KOPT-K1 (cell line): ENCODE results near the gene DERA.
A peak's percentile ranks its signal among the peaks of the same experiment; 100 is the strongest.
"Not testable (repeated sequence)": the region's sequence is repeated elsewhere in the genome, so short reads cannot be mapped to it uniquely, and the experiment has no call there.

Experiments
- H3K27ac ChIP-seq: fragments of 200-600 bp; sonication (generic); 2 replicates; pipeline ENCODE4 v1.5.1; 2016; ENCODE audit warnings: antibody characterized with exemption, mild to moderate bottlenecking, low read depth, low read length; ENCODE audit not compliant: poor library complexity, severe bottlenecking
- H3K36me3 ChIP-seq: fragments of 200-600 bp; sonication (generic); 2 replicates; pipeline ENCODE4 v1.5.1; 2017; ENCODE audit warnings: antibody characterized with exemption, mild to moderate bottlenecking, low read length, moderate library complexity; ENCODE audit not compliant: insufficient read depth
- H3K9me3 ChIP-seq: fragments of 200-600 bp; sonication (generic); 2 replicates; pipeline ENCODE4 v1.5.1; 2017; ENCODE audit warnings: antibody characterized with exemption, low read length, mild to moderate bottlenecking; ENCODE audit not compliant: insufficient read depth, poor library complexity, severe bottlenecking

DERA gene

DNA sequence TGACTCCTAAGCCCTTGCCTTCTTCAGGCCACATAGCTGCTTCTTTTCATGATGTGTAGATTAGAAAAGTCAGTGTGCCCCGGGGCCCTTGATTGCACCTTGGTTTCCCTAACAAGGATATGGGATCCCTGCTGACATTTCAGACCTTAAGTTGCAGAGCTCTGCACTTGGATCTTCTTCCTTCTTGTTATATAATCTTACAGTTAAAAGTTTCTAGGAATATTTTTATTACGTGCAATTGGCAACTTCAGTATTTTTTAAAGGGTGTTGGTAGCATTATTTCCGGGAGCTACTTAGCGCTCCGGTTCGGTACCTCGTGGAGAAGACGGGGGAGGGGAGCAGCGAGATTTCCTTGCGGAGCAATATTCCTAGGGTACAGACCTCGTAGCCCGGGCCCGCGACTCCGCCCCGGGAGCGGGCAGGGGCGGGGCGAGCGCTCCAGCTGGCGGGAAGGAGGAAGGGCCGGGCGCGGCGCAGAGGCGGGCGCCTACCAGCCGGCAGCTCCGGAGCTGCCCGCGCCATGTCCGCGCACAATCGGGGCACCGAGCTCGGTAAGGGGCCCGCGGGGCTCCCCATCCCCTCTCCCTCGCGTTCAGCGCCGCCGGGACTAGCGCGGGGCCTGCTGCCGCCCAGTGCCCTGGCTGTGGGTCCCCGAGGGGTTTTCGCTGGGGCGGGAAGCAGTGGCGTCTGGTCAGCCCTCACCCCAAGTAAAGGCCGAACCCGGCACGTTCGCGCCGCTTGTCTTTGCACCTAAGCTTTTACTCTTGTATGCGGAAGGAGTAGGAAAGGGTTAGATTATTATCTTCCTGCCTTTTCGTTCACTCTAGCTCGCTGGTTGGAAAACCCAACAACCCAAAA lies at the start of gene DERA:
DERA (plus strand) TSS at position 469 of the 858 bp plus-strand sequence; CDS start at position 521, 52 bp downstream.
- H3K9me3 ChIP-seq = no peaks in the 10 kb centered on the region
- peak within 1 kb of the TSS; percentile 70 for H3K27ac ChIP-seq
- peaks cover 11% of the 10 kb centered on the region; the same call in 1 of the 2 replicates for H3K36me3 ChIP-seq

DNA sequence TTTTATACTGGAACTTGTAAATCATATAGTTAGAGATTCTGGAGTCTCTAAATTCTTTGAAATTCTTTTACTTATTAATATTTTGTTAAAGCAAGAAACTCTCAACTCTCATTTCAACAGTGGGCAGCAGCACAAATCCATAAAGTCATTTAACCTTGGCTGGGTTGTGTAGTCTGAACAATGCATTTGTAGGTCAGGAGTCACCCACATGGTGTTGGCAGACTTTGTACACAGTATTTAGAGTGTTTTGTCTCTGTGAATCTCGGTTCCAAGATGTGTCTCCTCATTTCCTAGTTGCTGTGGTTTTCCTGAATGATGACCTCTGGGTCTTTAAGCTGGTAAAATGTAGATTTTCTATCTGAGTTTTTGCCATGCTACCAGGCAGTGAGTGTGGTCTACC lies 49.7 kb upstream of the DERA start:
- Histone ChIP-seq H3K36me3 (no peaks in the 10 kb centered on the region), H3K27ac (no peak overlapping the region), H3K9me3 (no peaks in the 10 kb centered on the region)

DNA sequence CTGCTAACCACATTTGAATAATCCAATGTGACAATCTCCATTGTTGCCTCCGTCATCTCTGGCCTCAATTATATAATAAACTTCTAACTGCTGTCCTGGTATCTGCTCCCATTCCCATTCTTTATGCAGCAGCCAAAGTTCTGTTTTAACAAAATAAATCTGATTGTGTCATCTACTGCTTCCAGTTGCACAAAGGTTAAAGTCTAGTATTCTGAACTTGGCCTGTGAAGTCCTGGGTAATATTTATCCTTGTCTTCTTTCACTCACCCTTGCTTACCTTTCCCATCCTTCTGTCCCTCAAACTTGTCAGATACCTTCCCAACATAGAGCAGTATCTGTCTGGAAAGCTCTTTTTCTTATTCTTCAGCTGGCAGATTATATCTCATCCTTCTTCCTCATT lies 48.3 kb upstream of the DERA start:
- Histone ChIP-seq H3K9me3 (no peaks in the 10 kb centered on the region), H3K27ac (no peak overlapping the region), H3K36me3 (no peaks in the 10 kb centered on the region)

DNA sequence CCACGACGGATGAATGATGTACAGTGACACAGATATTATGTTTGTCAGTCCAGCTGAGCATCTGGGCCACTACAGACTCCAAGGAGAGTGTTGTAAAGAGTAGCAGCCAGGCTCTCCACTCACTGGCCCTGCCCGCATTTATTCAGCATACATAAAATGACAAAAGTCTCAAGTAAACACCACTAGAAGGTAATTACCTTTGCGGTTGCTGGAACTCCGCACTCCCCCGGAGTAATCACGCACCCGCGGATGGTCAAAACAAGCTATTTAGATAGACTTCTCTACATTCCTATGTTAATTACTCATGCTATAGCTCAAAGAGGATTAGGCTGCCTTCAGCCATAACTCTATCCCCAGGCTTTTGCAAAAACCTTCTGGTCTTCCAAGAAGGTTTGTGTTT lies 47.8 kb upstream of the DERA start:
- no peaks in the 10 kb centered on the region for H3K9me3 ChIP-seq
- no peak overlapping the region for H3K27ac ChIP-seq
- no peaks in the 10 kb centered on the region for H3K36me3 ChIP-seq

DNA sequence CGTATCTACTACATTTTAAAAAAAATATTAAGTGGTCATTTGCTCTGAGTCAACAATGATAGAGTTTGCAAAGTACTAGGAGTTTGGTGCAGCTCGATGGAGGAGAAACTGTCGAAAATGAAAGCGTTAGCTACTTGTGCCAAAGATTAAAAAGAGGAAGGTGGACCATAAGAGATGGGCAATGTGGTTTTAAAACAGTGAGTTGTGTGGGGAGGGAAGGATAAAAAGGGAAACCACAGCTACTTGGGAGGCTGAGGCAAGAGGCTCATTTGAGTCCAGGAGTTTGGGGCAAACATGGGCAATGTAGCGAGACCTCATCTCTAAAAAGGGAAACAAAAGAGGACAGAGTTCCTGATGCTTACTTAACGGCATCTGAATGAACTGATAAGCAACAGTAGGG lies 47.1 kb upstream of the DERA start:
- Histone ChIP-seq H3K27ac (no peak overlapping the region), H3K9me3 (no peaks in the 10 kb centered on the region), H3K36me3 (no peaks in the 10 kb centered on the region)

DNA sequence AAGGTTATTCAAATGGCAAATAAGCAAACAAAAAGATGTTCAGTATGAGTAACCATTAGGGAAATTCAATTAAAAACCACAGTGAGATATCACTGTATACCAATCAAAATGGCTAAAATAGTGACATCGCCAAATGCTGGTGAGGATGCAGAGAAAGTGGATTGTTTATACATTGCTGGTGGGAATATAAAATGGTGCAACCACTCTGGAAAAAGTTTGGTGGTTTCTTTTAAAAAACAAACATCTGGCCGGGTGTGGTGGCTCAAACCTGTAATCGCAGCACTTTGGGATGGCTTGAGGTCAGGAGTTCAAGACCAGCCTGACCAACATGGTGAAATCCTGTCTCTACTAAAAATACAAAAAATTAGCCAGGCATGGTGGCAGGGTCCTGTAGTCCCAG lies 42.9 kb upstream of the DERA start:
- Histone ChIP-seq H3K36me3 (no peaks in the 10 kb centered on the region), H3K9me3 (no peaks in the 10 kb centered on the region), H3K27ac (no peak overlapping the region)

DNA sequence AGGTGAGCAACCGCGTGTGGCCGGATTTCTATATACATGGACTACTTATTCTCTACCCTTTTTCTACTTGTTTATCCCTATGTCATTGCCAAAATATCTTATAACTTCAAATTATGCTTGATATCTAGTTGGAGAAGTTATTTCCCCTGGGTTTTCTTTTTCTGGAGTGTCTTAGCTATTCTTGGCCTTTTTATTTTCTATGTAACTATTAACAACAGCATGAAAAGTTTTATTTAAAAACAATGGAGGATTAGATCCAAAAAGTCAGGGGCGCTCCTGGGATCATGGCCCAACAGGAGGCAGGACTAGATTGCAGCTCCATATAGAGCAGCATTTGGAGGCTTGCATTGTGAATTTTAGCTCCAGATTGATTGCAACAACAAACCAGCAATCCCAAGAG lies 37.6 kb upstream of the DERA start:
- Histone ChIP-seq H3K36me3 (no peaks in the 10 kb centered on the region), H3K9me3 (no peaks in the 10 kb centered on the region), H3K27ac (no peak overlapping the region)

DNA sequence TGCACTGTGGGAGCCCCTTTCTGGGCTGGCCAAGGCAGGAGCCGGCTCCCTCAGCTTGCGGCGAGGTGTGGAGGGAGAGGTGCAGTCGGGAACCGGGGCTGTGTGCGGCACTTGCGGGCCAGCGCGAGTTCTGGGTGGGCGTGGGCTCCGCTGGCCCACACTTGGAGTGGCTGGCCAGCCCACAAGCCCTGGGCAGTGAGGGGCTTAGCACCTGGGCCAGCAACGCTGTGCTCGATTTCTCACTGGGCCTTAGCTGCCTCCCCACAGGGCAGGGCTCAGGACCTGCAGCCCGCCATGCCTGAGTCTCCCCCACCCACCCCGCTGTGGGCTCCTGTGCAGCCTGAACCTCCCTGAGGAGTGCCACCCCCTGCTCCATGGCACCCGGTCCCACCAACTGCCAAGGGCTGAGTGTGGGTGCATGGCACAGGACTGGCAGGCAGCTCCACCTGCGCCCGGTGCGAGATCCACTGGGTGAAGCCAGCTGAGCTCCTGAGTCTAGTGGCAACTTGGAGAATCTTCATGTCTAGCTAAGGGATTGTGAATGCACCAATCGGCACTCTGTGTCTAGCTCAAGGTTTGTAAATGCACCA lies 36.5 kb upstream of the DERA start:
- H3K27ac ChIP-seq, H3K9me3 ChIP-seq, H3K36me3 ChIP-seq: not testable (repeated sequence)

DNA sequence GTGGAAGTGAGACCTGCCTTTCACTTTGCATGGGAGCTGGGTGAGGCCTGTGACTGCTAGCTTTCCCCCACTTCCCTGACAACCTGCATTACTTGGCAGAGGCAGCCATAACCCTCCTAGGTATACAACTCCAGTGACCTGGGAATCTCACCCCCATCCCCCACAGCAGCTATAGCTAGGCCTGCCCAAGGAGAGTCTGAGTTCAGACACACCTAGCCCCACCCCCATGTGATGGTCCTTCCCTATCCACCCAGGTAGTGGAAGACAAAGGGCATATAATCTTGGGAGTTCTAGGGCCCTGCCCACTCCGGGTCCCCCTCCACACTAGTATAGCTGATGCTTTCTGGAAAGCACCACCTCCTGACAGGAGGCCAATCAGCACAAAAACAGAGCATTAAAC lies 35.3 kb upstream of the DERA start:
- Histone ChIP-seq H3K27ac (no peak overlapping the region), H3K36me3 (no peaks in the 10 kb centered on the region), H3K9me3 (no peaks in the 10 kb centered on the region)

DNA sequence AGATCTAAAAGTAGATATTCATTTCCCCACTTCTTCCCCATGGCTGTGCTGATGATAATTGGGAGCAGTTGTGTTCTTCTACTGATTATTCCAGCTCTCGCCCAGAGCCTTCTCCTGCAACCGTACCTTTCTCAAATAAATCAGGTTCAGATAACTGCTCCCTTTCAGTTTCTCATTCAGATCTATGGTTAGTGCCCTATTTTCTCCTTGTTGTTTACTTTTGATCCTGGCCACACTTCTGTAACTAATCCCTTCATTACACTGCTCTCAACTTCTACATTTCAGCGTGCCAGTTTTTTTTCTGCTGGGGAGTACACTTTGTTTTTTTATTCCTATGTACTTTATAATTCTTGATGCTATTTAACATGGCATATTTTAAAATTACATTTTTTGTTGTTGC lies 31.7 kb upstream of the DERA start:
- Histone ChIP-seq H3K27ac (no peak overlapping the region), H3K9me3 (no peaks in the 10 kb centered on the region), H3K36me3 (peaks cover 7% of the 10 kb centered on the region)

DNA sequence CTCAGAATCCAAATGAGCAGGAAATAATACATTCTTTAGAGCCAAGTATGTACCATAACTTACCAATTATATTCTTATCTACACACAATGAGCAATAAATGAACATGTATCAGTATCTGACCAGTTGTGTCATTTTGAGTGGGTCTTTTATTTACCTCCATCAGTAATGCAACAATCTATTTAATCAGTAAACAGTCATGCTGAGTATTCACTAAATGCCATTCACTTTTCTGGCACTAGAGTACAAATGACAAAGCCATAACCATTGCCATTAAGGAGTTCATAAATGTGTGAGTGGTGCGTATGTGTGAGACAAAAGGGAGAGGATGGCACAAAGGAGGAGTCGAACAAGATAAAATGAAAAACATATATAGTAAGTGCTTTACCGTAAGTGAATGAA lies 30.4 kb upstream of the DERA start:
- Histone ChIP-seq H3K27ac (no peak overlapping the region), H3K36me3 (peaks cover 19% of the 10 kb centered on the region), H3K9me3 (no peaks in the 10 kb centered on the region)

DNA sequence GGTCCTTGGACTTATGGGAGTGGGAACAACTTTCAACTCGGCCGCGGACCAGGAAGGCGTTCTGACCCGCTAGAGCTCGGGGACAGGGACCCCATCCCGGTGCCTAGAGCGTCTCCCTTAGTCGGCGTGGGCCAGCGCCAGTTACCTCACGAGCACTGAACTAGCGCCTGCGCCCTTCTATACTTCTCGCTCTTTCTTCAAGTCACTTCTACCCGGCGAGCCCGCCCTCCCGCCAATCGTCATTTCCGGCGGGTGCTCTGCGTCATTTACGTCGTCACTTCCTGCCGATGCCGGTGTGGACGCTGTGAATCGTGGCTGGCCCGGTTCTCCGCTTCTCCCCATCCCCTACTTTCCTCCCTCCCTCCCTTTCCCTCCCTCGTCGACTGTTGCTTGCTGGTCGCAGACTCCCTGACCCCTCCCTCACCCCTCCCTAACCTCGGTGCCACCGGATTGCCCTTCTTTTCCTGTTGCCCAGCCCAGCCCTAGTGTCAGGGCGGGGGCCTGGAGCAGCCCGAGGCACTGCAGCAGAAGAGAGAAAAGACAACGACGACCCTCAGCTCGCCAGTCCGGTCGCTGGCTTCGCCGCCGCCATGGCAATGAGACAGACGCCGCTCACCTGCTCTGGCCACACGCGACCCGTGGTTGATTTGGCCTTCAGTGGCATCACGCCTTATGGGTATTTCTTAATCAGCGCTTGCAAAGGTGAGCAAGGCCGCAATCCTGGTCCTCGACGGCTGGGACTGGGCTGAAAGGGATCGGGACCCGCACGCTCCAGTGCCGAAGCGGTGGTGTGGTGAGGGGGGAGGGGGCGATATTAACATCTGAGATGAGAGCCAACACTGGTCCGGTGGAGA lies 28.8 kb upstream of the DERA start, which contains the start of gene STRAP:
STRAP (plus strand) TSS at position 270 of the 854 bp plus-strand sequence; CDS start at position 591, 321 bp downstream.
- H3K36me3 ChIP-seq = peaks cover 35% of the 10 kb centered on the region
- H3K27ac ChIP-seq = peak within 1 kb of the TSS; percentile 76
- H3K9me3 ChIP-seq = no peaks in the 10 kb centered on the region

DNA sequence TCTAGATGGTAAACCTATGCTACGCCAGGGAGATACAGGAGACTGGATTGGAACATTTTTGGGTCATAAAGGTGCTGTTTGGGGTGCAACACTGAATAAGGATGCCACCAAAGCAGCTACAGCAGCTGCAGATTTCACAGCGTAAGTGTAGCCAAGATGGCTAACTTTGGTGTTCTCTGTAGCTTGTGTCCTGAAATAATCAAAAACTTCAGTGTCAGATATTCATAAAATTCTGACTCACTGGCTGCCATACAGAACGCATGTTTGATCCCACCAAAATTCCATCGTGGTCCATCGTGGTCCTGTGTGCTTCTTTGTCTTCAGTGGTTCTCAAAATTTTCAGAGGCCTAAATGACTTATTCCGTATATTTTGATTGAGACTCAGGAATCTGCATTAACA lies 27.6 kb upstream of the DERA start:
- peak overlapping the region; percentile 76 for H3K27ac ChIP-seq
- H3K36me3 ChIP-seq = peaks cover 47% of the 10 kb centered on the region
- H3K9me3 ChIP-seq = no peaks in the 10 kb centered on the region

DNA sequence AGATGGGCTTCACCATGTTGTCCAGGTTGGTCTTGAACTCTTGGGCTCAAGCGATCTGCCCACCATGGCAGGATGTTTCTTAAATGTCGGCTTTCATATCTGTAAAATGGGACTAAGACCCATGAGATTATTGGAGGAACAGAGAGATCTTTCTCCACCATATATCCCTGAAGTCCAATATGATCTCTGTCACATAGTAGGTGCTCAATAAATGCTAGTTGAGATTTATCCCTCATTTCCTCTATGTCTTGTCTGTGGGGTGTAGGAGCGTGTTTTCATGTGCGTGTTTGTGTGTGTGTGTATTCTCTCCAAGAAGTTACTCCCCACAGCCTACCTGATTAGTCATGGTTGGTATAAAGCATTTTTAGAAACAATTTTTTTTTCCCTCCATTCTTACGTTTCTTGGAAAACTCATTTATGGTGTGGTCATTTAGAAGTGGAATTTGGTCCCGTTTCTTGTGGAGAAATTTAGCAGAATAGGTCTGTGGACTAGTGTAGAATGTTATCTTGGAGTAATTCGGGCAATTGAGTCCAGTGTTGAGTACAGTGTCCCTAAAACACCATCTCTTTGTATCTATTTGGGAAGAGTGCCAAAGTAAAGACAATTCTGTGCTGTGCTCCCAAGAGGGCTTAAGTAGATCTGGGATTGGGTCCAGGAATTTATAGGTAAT lies 24.6 kb upstream of the DERA start:
- Histone ChIP-seq H3K9me3 (no peaks in the 10 kb centered on the region), H3K36me3 (peaks cover 65% of the 10 kb centered on the region), H3K27ac (no peak overlapping the region)
